DOHH2 (cell line): ENCODE measurements around the gene AKR1B15.

Experiments used
- H3F3A ChIP-seq: fragments of 200-600 bp; sonication (generic), shearing (Covaris generic); 2 replicates; pipeline ENCODE4 v1.6.0; 2016; ENCODE audit warnings: antibody characterized with exemption, mild to moderate bottlenecking; ENCODE audit not compliant: control insufficient read depth, insufficient read depth
- H3K27ac ChIP-seq: fragments of 200-600 bp; sonication (generic); 2 replicates; pipeline ENCODE4 v1.5.1; 2014; ENCODE audit warnings: low read depth, mild to moderate bottlenecking, low read length, moderate library complexity
- H3K27me3 ChIP-seq: fragments of 200-600 bp; sonication (generic); 2 replicates; pipeline ENCODE4 v1.6.1; 2014; ENCODE audit warnings: mild to moderate bottlenecking, low read length, mixed read lengths; ENCODE audit not compliant: control insufficient read depth
- H3K36me3 ChIP-seq: fragments of 200-600 bp; sonication (generic); 2 replicates; pipeline ENCODE4 v1.6.1; 2014; ENCODE audit warnings: mild to moderate bottlenecking, low read length, moderate library complexity, mixed read lengths; ENCODE audit not compliant: control insufficient read depth
- H3K4me1 ChIP-seq: fragments of 200-600 bp; sonication (generic); 2 replicates; pipeline ENCODE4 v1.6.1; 2014; ENCODE audit warnings: mild to moderate bottlenecking, low read length, mixed read lengths; ENCODE audit not compliant: control insufficient read depth
- H3K4me2 ChIP-seq: fragments of 200-600 bp; sonication (generic); 2 replicates; pipeline ENCODE4 v1.6.0; 2014; ENCODE audit warnings: mild to moderate bottlenecking, low read length, moderate library complexity
- H3K4me3 ChIP-seq: fragments of 200-600 bp; sonication (generic); 2 replicates; pipeline ENCODE4 v1.5.1; 2014; ENCODE audit warnings: mild to moderate bottlenecking, low read length, mixed read lengths
- H3K79me2 ChIP-seq: fragments of 200-600 bp; sonication (generic); 2 replicates; pipeline ENCODE4 v1.6.1; 2014; ENCODE audit warnings: mild to moderate bottlenecking, low read length, mixed read lengths; ENCODE audit not compliant: control insufficient read depth
- H3K9me2 ChIP-seq: fragments of 200-600 bp; sonication (generic); replicated peaks from 2 replicates; pipeline ENCODE4 v1.6.1; 2014; ENCODE audit warnings: mild to moderate bottlenecking, low read length, mixed read lengths; ENCODE audit not compliant: control insufficient read depth
- H3K9me3 ChIP-seq: fragments of 200-600 bp; sonication (generic); 2 replicates; pipeline ENCODE4 v1.6.1; 2014; ENCODE audit warnings: antibody characterized with exemption, low read length, mixed read lengths; ENCODE audit not compliant: control insufficient read depth, insufficient read depth
- H4K20me1 ChIP-seq: fragments of 200-600 bp; sonication (generic); 2 replicates; pipeline ENCODE4 v1.6.0; 2014; ENCODE audit warnings: low read depth, mild to moderate bottlenecking, antibody characterized with exemption, low read length, moderate library complexity; ENCODE audit not compliant: control insufficient read depth, insufficient read depth
- CTCF ChIP-seq: fragments of 200-600 bp; sonication (generic); IDR thresholded peaks from one replicate; pipeline ENCODE4 v1.5.1; 2014; ENCODE audit warnings: antibody characterized with exemption, mild to moderate bottlenecking, low read depth, low read length; ENCODE audit not compliant: poor library complexity, severe bottlenecking
- EZH2phosphoT487 ChIP-seq: fragments of 200-600 bp; sonication (generic); IDR thresholded peaks from 2 replicates; pipeline ENCODE4 v1.6.1; 2017; ENCODE audit warnings: borderline replicate concordance, mild to moderate bottlenecking, antibody characterized with exemption, low read length, moderate library complexity, mixed read lengths

AKR1B15 gene

GRCh38 chr7:134532954-134533218, 16.0 kb upstream of the AKR1B15 start:
- no peak overlapping the region for H3K4me3 ChIP-seq
- no peak overlapping the region for H3K27ac ChIP-seq
- no peaks in the 10 kb centered on the region for H3F3A ChIP-seq
- H3K27me3 ChIP-seq: peaks cover 16% of the 10 kb centered on the region
- no peak overlapping the region for H3K4me2 ChIP-seq
- no peaks in the 10 kb centered on the region for H3K4me1 ChIP-seq
- H3K79me2 ChIP-seq: no peaks in the 10 kb centered on the region
- H3K9me3 ChIP-seq: no peaks in the 10 kb centered on the region
- H3K36me3 ChIP-seq: no peaks in the 10 kb centered on the region
- H4K20me1 ChIP-seq: no peaks in the 10 kb centered on the region
- no peaks in the 10 kb centered on the region for H3K9me2 ChIP-seq
- TF ChIP-seq CTCF: no peak
- TF ChIP-seq EZH2phosphoT487: no peak

- TF ChIP-seq CTCF: no peak
- TF ChIP-seq EZH2phosphoT487: no peak
- Histone ChIP-seq H3K79me2 (no peaks in the 10 kb centered on the region), H4K20me1 (no peaks in the 10 kb centered on the region), H3K4me1 (no peaks in the 10 kb centered on the region), H3F3A (no peaks in the 10 kb centered on the region), H3K9me3 (no peaks in the 10 kb centered on the region), H3K9me2 (no peaks in the 10 kb centered on the region), H3K27me3 (peaks cover 13% of the 10 kb centered on the region), H3K36me3 (no peaks in the 10 kb centered on the region), H3K4me2 (no peak overlapping the region), H3K4me3 (no peak overlapping the region), H3K27ac (no peak overlapping the region)
These were observed 15.6 kb upstream of the AKR1B15 start for GRCh38 chr7:134533288-134533771.

- H3K4me2 ChIP-seq: no peak overlapping the region
- H3K9me3 ChIP-seq: no peaks in the 10 kb centered on the region
- H3K36me3 ChIP-seq: no peaks in the 10 kb centered on the region
- TF ChIP-seq CTCF (no peak), EZH2phosphoT487 (no peak)
- H3K4me1 ChIP-seq: no peaks in the 10 kb centered on the region
- H4K20me1 ChIP-seq: no peaks in the 10 kb centered on the region
- H3K27me3 ChIP-seq: peaks cover 6% of the 10 kb centered on the region; the same call in 1 of the 2 replicates
- no peak overlapping the region for H3K27ac ChIP-seq
- H3K9me2 ChIP-seq: no peaks in the 10 kb centered on the region
- H3K79me2 ChIP-seq: no peaks in the 10 kb centered on the region
- H3F3A ChIP-seq: no peaks in the 10 kb centered on the region
- H3K4me3 ChIP-seq: no peak overlapping the region
These were observed 14.3 kb upstream of the AKR1B15 start for GRCh38 chr7:134534633-134535032.
